ENCODE data around the gene NAT8L. TPM values are rescaled to one million over a fixed set of nuclear protein-coding genes. Genes with fewer than 3 reads are reported as not detected.

NAT8L gene
- total RNA-seq, 1 donor from 2014 or later = 8.3 TPM

DNA sequence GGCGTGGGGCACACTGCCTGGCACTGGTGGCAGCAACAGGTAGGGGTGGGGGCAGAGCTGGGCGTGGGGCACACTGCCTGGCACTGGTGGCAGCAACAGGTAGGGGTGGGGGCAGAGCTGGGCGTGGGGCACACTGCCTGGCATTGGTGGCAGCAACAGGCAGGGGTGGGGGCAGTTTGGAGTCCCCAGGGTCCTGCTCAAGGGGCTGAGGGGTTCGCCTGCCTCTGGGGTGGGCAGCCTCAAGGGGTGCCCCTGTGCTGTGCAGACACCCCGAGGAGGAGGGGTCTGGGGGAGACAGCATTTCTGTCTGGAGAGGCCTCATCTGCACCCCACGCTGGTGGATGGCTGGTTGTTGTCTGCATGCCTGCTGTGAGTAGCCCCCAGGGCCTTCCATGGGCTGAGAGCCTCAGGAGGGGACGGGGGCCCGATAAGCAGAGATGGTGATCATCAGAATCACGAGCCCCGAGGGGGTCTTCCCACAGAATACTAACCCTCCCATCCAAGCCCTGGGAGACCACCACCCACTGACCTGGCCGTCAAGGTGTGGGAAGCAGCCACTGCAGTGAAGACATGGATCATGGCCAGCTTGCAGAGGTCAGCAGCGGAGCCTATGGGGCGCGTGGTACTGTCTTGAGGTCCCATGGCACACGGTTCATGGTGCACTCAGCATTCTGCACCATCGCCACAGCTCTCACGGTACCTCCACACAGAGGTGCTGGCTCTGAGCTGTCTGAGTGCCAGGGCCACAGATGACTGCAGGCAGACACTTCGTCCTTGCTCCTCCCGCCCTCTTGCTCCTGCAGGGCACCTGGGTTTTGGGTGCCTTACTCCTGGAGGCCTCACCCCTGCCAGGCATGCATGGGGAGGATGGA lies 21.5 kb downstream of the NAT8L start:
- H3K9me3 Mint-ChIP-seq (ENCODE audit: unreplicated experiment) = peaks cover 7% of the 10 kb centered on the region
- TF ChIP-seq, protein P1, sequence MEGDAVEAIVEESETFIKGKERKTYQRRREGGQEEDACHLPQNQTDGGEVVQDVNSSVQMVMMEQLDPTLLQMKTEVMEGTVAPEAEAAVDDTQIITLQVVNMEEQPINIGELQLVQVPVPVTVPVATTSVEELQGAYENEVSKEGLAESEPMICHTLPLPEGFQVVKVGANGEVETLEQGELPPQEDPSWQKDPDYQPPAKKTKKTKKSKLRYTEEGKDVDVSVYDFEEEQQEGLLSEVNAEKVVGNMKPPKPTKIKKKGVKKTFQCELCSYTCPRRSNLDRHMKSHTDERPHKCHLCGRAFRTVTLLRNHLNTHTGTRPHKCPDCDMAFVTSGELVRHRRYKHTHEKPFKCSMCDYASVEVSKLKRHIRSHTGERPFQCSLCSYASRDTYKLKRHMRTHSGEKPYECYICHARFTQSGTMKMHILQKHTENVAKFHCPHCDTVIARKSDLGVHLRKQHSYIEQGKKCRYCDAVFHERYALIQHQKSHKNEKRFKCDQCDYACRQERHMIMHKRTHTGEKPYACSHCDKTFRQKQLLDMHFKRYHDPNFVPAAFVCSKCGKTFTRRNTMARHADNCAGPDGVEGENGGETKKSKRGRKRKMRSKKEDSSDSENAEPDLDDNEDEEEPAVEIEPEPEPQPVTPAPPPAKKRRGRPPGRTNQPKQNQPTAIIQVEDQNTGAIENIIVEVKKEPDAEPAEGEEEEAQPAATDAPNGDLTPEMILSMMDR (IDR thresholded peaks at IDR 0.05; ENCODE audit: partially characterized antibody, unreplicated experiment) = no peak
- H3K27ac Mint-ChIP-seq (ENCODE audit: unreplicated experiment) = no peak overlapping the region
- DNase-seq = no peak
- no peak overlapping the region for H3K4me3 Mint-ChIP-seq (ENCODE audit: unreplicated experiment)
- no peaks in the 10 kb centered on the region for H3K36me3 Mint-ChIP-seq (ENCODE audit: unreplicated experiment)
- no peaks in the 10 kb centered on the region for H3K4me1 Mint-ChIP-seq (ENCODE audit: low read depth, unreplicated experiment)
- peaks cover 12% of the 10 kb centered on the region for H3K27me3 Mint-ChIP-seq (ENCODE audit: unreplicated experiment)

DNA sequence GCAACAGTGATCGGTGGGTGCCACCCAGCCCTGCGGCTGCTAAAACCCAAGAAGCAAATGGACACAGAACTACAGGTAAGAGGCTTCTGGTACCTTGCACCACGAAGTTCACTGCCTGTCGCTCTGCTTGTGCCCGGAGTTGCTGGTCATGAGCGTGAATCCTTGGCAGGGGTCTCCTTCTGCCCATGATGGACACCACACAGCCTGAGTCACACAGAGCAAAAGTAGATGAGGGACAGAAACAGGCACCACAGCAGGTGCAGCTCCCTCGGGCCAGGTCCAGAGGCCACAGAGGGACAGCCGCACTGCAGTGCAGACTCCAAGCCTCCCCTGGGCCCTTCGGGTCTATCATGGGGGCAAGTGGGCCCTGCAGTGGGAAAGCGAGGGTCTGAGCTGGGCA lies 22.4 kb downstream of the NAT8L start:
- H3K4me1 Mint-ChIP-seq (ENCODE audit: low read depth, unreplicated experiment) = no peaks in the 10 kb centered on the region
- H3K9me3 Mint-ChIP-seq (ENCODE audit: unreplicated experiment) = peaks cover 7% of the 10 kb centered on the region
- no peak overlapping the region for H3K4me3 Mint-ChIP-seq (ENCODE audit: unreplicated experiment)
- DNase-seq = no peak
- peaks cover 12% of the 10 kb centered on the region for H3K27me3 Mint-ChIP-seq (ENCODE audit: unreplicated experiment)
- H3K36me3 Mint-ChIP-seq (ENCODE audit: unreplicated experiment) = no peaks in the 10 kb centered on the region
- TF ChIP-seq, protein P1 (IDR thresholded peaks at IDR 0.05; ENCODE audit: partially characterized antibody, unreplicated experiment) = no peak
- H3K27ac Mint-ChIP-seq (ENCODE audit: unreplicated experiment) = no peak overlapping the region

DNA sequence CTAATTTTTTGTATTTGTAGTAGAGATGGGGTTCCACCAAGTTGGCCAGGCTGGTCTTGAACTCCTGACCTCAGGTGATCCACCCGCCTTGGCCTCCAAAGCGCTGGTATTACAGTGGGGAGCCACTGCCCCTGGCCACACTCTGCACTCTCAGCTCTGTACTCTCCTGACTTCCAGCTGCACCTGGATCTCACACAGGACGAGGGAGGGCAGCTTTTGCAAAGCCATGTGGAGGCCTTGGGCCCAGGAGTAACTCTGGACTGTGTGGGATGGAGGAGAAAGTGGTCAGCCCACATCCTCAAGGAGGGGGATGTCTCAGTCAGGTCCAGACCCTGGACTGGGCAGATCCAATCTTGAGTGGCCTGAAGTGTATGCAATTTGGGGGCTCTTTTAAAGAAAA lies 23.0 kb downstream of the NAT8L start:
- DNase-seq = no peak
- H3K36me3 Mint-ChIP-seq (ENCODE audit: unreplicated experiment) = no peaks in the 10 kb centered on the region
- TF ChIP-seq, protein P1 (IDR thresholded peaks at IDR 0.05; ENCODE audit: partially characterized antibody, unreplicated experiment) = no peak
- no peak overlapping the region for H3K27ac Mint-ChIP-seq (ENCODE audit: unreplicated experiment)
- H3K4me3 Mint-ChIP-seq (ENCODE audit: unreplicated experiment) = no peak overlapping the region
- H3K4me1 Mint-ChIP-seq (ENCODE audit: low read depth, unreplicated experiment) = no peaks in the 10 kb centered on the region
- H3K9me3 Mint-ChIP-seq (ENCODE audit: unreplicated experiment) = peaks cover 6% of the 10 kb centered on the region
- H3K27me3 Mint-ChIP-seq (ENCODE audit: unreplicated experiment) = peaks cover 12% of the 10 kb centered on the region

DNA sequence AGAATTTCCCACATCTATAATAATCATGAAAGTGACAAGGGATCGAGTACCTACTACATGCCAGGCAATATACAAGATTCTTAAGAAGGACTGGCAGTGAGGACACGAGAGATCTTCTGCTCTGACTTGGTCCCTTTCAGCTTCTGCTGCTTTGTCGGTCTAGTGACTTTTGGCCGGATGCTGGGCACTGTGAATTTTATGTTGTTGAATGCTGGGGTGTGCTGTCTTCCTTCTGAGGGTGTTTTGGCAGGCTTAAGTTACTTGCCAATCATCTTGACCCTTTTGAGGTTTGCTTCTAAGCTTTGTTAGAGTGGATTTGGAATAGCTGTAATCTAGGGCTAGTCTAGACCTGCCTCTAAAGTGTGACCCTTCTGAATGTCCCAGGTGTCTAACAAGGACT lies 23.5 kb downstream of the NAT8L start:
- H3K27me3 Mint-ChIP-seq (ENCODE audit: unreplicated experiment) = peaks cover 12% of the 10 kb centered on the region
- no peak overlapping the region for H3K4me3 Mint-ChIP-seq (ENCODE audit: unreplicated experiment)
- no peaks in the 10 kb centered on the region for H3K36me3 Mint-ChIP-seq (ENCODE audit: unreplicated experiment)
- DNase-seq = no peak
- H3K27ac Mint-ChIP-seq (ENCODE audit: unreplicated experiment) = no peak overlapping the region
- H3K9me3 Mint-ChIP-seq (ENCODE audit: unreplicated experiment) = peaks cover 6% of the 10 kb centered on the region
- TF ChIP-seq, protein P1 (IDR thresholded peaks at IDR 0.05; ENCODE audit: partially characterized antibody, unreplicated experiment) = no peak
- no peaks in the 10 kb centered on the region for H3K4me1 Mint-ChIP-seq (ENCODE audit: low read depth, unreplicated experiment)

DNA sequence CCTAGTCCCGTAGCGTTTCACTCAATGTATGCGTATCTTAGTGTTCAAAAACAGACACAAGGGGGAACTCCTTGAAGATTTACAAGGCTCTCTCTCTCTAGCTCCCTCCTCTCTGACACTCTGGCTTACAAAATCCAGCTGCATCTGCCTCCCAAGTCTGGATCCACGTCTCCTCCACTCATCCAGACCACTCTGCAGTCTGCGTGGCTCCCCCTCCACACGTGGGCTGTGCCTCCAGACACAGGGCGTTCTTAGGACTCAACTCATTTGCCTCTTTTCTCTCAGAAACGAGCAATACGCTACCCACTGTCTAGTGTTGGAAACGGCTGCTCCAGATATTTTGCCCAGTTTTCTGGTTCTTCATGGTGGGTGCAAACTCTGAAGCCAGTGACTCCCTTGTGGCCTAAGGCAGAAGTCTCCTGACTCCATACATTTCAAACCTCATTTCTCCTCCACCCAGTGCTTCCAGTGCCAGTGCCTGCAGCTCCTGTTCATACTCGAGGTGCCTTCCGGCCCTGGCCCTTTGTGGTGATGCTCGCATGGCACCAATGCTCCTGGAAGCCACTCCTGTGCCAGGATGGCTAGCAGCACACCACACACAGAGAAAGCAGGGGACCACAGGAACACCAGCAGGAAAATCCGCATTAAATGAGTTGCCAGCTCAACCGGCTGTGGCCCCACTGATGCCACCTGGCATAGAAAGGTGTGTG lies 24.1 kb downstream of the NAT8L start:
- Mint-ChIP-seq H3K27me3 (ENCODE audit: unreplicated experiment) (peaks cover 12% of the 10 kb centered on the region), H3K9me3 (ENCODE audit: unreplicated experiment) (peaks cover 6% of the 10 kb centered on the region), H3K27ac (ENCODE audit: unreplicated experiment) (no peak overlapping the region), H3K4me3 (ENCODE audit: unreplicated experiment) (no peak overlapping the region), H3K4me1 (ENCODE audit: low read depth, unreplicated experiment) (no peaks in the 10 kb centered on the region), H3K36me3 (ENCODE audit: unreplicated experiment) (no peaks in the 10 kb centered on the region)
- TF ChIP-seq, protein P1 (IDR thresholded peaks at IDR 0.05; ENCODE audit: partially characterized antibody, unreplicated experiment) = no peak
- DNase-seq = no peak

Measured in glutamatergic neuron (in vitro differentiated cells).